Keratinocyte (primary cell): ENCODE results near the gene ZP4. TPM values are rescaled to one million over a fixed set of nuclear protein-coding genes. Genes with fewer than 3 reads are reported as not detected.

Experiments
- DNase-seq: peaks from one replicate; pipeline ENCODE4 v3.0.0-alpha.2; 2011; ENCODE audit warnings: low read depth, missing footprints, low spot score
- FAIRE-seq: peaks from 2 replicates; lab custom pipeline; 2011; peaks lifted over from hg19 to GRCh38; lab: Jason Lieb, UNC
- H2AFZ ChIP-seq: 2 replicates; pipeline ENCODE4 v1.6.0; 2012; ENCODE audit warnings: low read length, control low read depth, inconsistent platforms; ENCODE audit not compliant: control insufficient read depth
- H3K27ac ChIP-seq: 2 replicates; pipeline ENCODE4 v1.5.1; 2011; ENCODE audit warnings: low read length; ENCODE audit not compliant: control insufficient read depth, insufficient read depth
- H3K27me3 ChIP-seq: 3 replicates; pipeline ENCODE4 v1.6.0; 2011; ENCODE audit warnings: low read length; ENCODE audit not compliant: control insufficient read depth, insufficient read depth; ENCODE audit errors: extremely low read depth
- H3K36me3 ChIP-seq, 2 experiments: 2 replicates in 1 of 2; 3 replicates in 1 of 2; pipeline ENCODE4 v1.5.1; 2011; ENCODE audit warnings: low read length in 2 of 2, mild to moderate bottlenecking in 1 of 2; ENCODE audit not compliant: control insufficient read depth in 2 of 2, insufficient read depth in 2 of 2; ENCODE audit errors: extremely low read depth in 1 of 2
- H3K4me1 ChIP-seq: 3 replicates; pipeline ENCODE4 v1.5.1; 2011; ENCODE audit warnings: low read length; ENCODE audit not compliant: control insufficient read depth, insufficient read depth; ENCODE audit errors: extremely low read depth
- H3K4me2 ChIP-seq: 3 replicates; pipeline ENCODE4 v1.6.0; 2011; ENCODE audit warnings: low read depth, low read length; ENCODE audit not compliant: control insufficient read depth, insufficient read depth; ENCODE audit errors: extremely low read depth
- H3K4me3 ChIP-seq, 3 experiments: fragments of 200-600 bp in 1 of 3; sonication (generic) in 1 of 3; 2 replicates in 2 of 3; 3 replicates in 1 of 3; pipeline ENCODE4 v1.5.1; 2011 to 2016; ENCODE audit warnings: low read length in 3 of 3, mild to moderate bottlenecking in 3 of 3, control low read depth in 2 of 3, inconsistent platforms in 1 of 3, low read depth in 1 of 3, mixed read lengths in 1 of 3, mixed run types in 1 of 3, moderate library complexity in 1 of 3; ENCODE audit not compliant: control insufficient read depth in 2 of 3, insufficient read depth in 2 of 3; ENCODE audit errors: extremely low read depth in 1 of 3
- H3K79me2 ChIP-seq: 2 replicates; pipeline ENCODE4 v1.6.0; 2012; ENCODE audit warnings: low read length; ENCODE audit not compliant: control insufficient read depth, insufficient read depth
- H3K9ac ChIP-seq: 3 replicates; pipeline ENCODE4 v1.6.0; 2011; ENCODE audit warnings: low read length; ENCODE audit not compliant: control insufficient read depth, insufficient read depth; ENCODE audit errors: extremely low read depth
- H3K9me1 ChIP-seq: 3 replicates; pipeline ENCODE4 v1.6.0; 2011; ENCODE audit warnings: low read length; ENCODE audit not compliant: control insufficient read depth, insufficient read depth; ENCODE audit errors: extremely low read depth
- H3K9me3 ChIP-seq: 2 replicates; pipeline ENCODE4 v1.5.1; 2012; ENCODE audit warnings: low read depth, low read length; ENCODE audit not compliant: control insufficient read depth
- H4K20me1 ChIP-seq: 3 replicates; pipeline ENCODE4 v1.6.0; 2011; ENCODE audit warnings: low read length; ENCODE audit not compliant: control insufficient read depth, insufficient read depth; ENCODE audit errors: extremely low read depth
- EZH2 ChIP-seq: IDR thresholded peaks from one replicate; pipeline ENCODE4 v1.6.1; 2012; ENCODE audit warnings: inconsistent platforms, mild to moderate bottlenecking, low read length, moderate library complexity
- dilution Hi-C: fragments of 300-500 bp; cut with MboI; formaldehyde crosslinking; loops from one replicate; pipeline ENCODE4 v1.7.0; 2020; ENCODE audit warnings: low sequenced_read_pairs; ENCODE audit not compliant: extremely low pct_ligation_motif_present
- polyA plus RNA-seq, 5 experiments: library from polyadenylated mRNA; depleted of rRNA in 3 of 5; stranded (reverse) in 3 of 5; stranded (forward) in 1 of 5; unstranded in 1 of 5; fragments of >200 nt; gene quantifications; 1 replicate in 1 of 5; 2 replicates in 3 of 5; 3 replicates in 1 of 5; pipeline versions ENCODE4 v1.2.1 to v1.2.3, GENCODE V29; 2011 to 2012; ENCODE audit warnings: missing spikeins in 2 of 5, low read depth in 1 of 5, low replicate concordance in 1 of 5
- TF ChIP-seq, protein P1 (sequence below), 3 experiments: IDR thresholded peaks in 1 of 3; conservative IDR thresholded peaks in 1 of 3; optimal IDR thresholded peaks in 1 of 3; 2 replicates in 2 of 3; 3 replicates in 1 of 3; pipeline versions ENCODE3 to v1.5.1; 2011; ENCODE audit warnings: low read length in 3 of 3, mild to moderate bottlenecking in 3 of 3, moderate library complexity in 2 of 3, control low read depth in 1 of 3, inconsistent platforms in 1 of 3; ENCODE audit not compliant: insufficient read depth in 2 of 3; ENCODE audit errors: extremely low read depth in 1 of 3

The ZP4 gene
- polyA plus RNA-seq, 1 donor (not counting 4 experiments of a cell fraction or from before 2014, with no cell fraction given), result 0.31 TPM

DNA sequence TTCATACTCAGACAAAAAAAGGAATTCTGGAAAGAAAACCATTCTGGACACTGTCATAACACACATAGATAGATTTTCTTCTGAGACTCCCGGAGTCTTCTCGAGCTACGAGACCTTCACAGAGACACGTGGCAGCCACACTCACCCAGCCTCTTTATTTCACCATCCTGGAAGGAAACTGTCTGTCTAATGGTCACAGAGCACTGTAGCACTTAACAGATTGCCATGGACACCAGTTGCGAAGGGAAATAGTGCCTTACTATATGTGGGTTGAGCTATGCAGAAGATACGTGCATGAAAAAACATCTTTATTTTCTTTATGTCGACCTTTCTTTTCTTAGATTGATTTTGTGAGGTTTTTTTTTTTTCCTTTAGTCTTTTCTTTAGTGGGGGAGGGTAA, 57.9 kb downstream of the ZP4 start:
- H3K9me1 ChIP-seq, result no peaks in the 10 kb centered on the region
- no peaks in the 10 kb centered on the region for H3K9me3 ChIP-seq
- dilution Hi-C loops, result no loop called here
- no peaks in the 10 kb centered on the region for H3K79me2 ChIP-seq
- no peaks in the 10 kb centered on the region for H4K20me1 ChIP-seq
- H3K4me3 ChIP-seq, result no peak overlapping the region
- no peak for FAIRE-seq
- DNase-seq, result no peak
- no peaks in the 10 kb centered on the region for H3K36me3 ChIP-seq
- H3K9ac ChIP-seq, result no peak overlapping the region
- H3K27ac ChIP-seq, result no peak overlapping the region
- no peak overlapping the region for H3K4me2 ChIP-seq
- H2AFZ ChIP-seq, result no peak overlapping the region
- no peaks in the 10 kb centered on the region for H3K27me3 ChIP-seq
- no peaks in the 10 kb centered on the region for H3K4me1 ChIP-seq
- no peak for TF ChIP-seq EZH2
- TF ChIP-seq, protein P1, sequence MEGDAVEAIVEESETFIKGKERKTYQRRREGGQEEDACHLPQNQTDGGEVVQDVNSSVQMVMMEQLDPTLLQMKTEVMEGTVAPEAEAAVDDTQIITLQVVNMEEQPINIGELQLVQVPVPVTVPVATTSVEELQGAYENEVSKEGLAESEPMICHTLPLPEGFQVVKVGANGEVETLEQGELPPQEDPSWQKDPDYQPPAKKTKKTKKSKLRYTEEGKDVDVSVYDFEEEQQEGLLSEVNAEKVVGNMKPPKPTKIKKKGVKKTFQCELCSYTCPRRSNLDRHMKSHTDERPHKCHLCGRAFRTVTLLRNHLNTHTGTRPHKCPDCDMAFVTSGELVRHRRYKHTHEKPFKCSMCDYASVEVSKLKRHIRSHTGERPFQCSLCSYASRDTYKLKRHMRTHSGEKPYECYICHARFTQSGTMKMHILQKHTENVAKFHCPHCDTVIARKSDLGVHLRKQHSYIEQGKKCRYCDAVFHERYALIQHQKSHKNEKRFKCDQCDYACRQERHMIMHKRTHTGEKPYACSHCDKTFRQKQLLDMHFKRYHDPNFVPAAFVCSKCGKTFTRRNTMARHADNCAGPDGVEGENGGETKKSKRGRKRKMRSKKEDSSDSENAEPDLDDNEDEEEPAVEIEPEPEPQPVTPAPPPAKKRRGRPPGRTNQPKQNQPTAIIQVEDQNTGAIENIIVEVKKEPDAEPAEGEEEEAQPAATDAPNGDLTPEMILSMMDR (optimal IDR thresholded peaks at IDR 0.05 in 1 of 3, IDR thresholded peaks at IDR 0.05 in 1 of 3, conservative IDR thresholded peaks at IDR 0.05 in 1 of 3; ENCODE audit: extremely low read depth in 1 of 3, insufficient read depth in 2 of 3, low read length in 3 of 3), result no peak
